HG02885 (cell line): ENCODE results near the gene ADGRG3.

Source experiments
- ATAC-seq: cut with Tn5 transposase; IDR thresholded peaks from one replicate; pipeline ENCODE4 v1.9.1; 2021; ENCODE audit warnings: mild to moderate bottlenecking; ENCODE audit not compliant: unreplicated experiment, poor library complexity

Gene ADGRG3

DNA sequence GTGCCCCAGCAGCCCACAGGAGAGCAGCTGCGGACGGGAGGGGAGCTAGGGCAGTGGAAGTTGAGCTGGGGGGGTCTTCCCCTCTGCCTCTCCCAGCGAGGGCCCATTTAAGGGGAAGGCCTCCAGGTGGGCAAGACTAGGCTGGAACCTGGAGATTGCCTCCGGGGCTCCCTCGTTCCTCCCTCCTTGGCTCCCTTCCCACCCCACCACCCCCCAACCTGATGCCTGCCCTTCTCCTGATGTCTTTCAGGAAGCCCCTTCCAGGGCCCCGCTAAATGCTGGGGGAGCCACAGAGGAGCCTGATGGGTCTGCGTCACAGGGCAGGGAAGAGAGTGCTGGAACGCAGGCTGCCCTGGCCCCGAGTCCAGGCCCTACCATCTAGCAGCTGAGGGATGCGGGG, 22.9 kb upstream of the ADGRG3 start:
- ATAC-seq: no peak

DNA sequence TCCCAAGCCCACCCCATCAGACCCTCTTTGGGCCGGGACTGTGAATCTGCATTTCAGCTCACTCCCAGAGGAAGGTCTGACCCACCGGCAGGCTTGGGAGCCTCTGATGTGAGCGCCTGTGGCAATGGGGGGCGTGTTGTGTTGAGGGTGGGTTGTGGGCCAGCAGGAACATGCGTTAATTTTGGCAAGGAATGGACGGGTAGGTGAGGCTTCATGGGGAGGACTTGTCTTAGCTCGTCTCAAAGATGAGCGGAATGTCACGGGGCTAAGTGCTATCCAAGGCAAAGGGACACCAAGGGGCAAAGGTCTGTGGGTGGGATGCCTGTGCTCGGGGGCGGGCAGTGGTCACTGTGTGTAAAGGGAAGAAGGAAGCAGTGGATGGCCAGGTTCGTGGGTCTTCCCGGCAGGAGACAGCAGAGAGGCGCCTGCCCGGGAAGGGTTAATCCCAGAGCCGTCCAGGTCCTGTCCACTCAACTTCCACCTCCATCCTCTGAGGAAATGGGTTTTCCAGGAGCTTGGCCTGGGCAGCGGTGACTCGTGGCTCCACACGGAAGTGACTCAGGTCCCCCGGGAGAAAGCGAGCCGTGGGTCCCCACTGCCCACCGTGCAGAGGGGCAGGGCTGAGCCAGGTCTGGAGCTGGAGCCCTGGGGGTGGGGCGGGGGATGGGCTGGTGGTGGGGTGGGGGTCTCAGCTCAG, 22.3 kb upstream of the ADGRG3 start:
- no peak for ATAC-seq

DNA sequence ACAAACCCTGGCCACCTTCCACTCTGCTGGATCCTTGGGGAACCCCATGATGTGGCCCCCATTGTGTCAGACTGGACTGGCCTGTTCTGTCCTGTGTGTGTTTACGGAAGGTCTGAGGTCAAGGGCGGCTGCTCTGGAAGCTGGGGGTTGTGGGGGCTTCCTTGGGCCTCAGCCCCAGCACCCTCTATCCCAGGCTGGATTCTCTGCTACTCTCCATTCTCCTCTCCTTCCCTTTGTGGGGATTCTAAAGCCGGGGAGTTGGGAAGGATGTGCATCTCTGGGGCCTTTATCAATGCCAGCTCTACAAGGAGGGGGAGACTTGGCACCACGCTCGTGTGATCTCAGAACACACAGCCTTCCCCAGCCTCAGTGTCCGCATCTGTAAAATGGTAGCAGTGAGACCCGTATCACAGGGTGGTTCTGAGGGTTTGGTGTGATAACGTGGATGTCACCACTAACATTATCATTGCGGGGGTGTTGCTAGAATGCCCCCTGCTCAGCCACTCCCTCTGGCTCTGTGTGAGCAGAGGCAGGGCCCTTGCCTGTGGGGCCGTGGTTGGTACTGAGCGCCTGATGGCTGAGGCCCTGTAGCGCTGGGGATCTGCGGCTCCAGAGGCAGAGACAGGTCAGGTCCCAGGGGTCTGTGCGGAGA, 21.6 kb upstream of the ADGRG3 start:
- ATAC-seq: no peak

DNA sequence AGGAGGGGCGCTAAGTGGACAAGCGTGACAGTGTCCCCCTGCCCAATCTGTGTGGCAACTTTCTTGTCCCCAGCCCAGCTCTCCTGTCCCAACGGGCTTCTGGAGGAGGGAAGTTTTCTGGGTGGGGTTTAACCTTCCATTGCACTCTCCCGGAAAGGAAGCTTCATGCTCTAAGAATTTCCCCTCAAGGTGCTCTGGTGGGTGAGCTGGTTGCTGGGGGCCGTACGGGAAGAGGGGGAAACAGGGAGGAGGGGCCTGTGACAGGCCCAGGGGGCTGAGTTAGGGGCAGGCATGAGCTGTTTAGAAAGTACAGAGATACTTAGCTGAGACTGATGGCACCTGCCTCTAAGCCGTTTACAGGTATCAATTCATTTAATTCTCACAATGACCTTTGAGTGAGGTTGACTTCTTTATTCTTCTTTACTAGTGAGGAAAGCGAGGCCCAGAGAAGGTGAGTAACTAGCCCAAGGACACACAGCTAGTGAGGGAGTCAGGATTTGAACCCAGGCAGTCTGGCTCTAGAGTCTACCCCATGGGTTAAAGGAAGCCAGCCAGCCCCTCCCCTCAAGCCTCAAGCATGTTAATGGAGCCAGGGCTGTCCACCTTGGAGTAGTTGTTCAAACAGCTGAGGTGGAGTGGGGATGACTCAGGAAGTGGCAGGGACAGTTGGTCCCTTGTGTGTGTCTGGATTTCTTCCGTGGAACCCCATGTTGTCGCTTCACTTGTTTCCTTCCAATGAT, 20.8 kb upstream of the ADGRG3 start:
- ATAC-seq: no peak

DNA sequence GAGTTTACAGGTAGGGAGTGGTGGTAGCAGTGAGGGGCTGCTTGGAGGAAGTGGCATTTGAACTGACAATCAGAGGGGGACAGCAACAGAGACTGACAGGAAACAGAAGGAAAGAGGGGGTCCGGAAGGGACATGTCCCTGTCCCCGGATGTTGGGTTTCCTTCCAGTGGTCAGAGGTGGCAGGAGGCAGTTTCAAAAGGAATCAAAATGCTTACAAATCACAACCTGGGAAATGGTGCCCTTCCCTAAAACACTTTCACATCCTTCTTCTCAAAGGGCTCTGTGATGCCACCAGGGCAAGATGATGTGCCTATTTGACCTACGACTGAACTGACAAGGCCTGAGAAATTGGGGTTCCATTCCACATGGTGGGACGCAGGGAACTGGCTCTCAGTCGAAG, 20.0 kb upstream of the ADGRG3 start:
- no peak for ATAC-seq

DNA sequence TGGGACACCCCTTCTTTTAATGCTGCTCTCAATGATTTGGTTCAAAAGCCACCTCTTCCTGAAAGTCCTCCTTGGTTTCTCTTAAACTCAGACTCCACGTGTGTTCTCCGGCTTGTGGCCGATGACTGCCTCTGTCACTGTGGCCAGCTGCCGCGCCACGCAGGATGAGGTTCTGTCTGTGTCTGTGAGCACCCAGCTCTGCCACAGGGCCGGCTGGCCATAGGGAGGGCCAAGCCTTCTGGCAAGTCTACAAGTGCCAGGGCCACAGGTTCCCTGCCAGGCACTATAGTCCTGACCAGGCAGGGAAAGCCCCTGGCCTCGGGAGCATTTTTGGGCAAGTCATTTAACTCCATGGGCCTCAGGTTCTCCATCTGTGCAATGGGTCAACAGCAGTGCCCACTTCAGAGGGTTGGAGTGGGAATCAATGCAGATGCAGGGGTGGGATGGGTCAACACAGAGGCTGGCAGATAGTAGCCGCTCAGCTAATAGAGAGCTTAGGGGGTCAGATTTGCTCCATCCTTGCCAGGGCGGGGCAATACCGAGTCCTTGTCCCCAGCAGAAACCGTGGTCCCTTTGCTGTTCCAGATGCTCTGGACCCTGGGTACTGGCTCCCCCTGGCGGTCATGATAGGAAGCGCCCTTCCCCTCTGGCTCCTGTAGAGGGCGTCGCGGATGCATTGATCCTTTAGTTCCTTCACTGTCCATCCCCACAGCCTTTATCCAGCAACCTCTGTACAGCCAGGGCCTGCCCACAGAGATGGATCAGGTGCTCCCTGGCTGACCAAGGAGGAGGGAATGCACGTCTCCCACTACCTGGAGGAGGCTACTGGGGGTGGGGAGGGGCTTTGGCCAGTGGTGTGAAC, 19.3 kb upstream of the ADGRG3 start:
- ATAC-seq: peak; percentile 70

DNA sequence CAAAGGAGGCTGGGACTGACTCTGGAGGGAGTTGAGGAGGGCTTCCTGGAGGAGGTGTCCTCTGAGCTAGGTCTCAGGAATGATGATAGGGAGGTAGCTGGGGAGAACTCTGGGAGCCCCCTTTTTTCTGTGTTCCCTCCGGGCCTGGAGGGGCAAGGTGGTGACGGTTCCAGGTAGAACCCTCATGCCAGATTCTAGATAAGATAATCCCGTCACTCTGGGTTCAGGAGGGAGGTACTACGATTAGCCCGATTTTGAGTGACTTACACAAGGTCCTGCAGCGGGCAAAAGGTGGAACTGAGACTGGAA, 18.7 kb upstream of the ADGRG3 start:
- ATAC-seq: no peak

DNA sequence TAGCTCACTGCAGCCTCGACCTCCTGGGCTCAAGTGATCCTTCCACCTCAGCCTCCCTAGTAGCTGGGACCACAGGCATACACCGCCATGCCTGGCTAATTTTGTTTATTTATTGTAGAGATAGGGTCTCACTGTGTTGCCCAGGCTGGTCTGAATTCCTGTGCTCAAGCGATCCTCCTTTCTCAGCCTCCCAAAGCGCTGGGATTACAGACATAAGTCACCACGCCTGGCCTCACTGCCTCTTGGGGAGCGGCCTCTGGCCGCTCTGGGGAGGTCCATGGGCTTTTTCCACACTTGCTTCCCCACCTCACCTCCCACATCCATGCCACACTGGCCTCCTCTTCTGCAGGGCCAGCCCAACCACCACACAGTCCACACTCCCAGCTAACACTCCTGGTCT, 18.3 kb upstream of the ADGRG3 start:
- ATAC-seq: no peak

DNA sequence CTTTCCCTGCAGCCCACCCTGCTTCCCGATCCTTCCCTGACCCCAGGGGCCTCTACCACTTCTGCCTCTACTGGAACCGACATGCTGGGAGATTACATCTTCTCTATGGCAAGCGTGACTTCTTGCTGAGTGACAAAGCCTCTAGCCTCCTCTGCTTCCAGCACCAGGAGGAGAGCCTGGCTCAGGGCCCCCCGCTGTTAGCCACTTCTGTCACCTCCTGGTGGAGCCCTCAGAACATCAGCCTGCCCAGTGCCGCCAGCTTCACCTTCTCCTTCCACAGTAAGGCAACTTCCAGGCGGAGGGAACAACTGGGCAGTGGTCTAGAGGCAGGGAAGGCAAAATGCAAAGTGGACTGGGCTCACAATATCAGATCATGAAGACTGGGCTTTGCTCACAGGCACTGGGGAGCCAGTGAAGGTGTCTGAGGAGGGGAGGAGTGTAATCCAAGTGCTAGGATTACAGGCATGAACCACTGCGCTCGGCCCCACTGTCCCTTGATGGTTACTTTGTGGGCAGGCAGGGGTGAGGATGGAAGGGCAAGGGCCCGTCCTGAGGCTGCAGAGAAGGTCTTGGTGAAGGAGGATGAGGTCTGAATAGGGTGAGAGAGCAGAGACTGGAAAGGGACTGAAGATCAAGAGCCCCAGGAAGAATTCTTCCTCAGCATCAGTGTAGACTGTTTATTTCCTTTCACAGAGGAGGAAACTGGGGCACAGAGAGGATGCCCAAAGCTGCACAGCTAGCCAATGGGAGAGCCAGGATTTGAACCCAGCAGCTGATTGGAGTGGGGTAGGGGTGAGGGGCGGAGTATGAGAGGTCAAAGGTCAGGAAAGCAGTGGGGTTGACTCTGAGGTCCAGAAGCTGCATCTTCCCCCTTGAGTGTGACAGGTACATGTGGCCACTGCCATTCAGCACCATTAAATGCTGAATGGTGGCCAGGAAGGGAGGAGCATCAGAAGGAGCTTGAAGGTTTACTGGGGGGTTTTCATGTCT, 16.5 kb upstream of the ADGRG3 start:
- ATAC-seq: no peak

DNA sequence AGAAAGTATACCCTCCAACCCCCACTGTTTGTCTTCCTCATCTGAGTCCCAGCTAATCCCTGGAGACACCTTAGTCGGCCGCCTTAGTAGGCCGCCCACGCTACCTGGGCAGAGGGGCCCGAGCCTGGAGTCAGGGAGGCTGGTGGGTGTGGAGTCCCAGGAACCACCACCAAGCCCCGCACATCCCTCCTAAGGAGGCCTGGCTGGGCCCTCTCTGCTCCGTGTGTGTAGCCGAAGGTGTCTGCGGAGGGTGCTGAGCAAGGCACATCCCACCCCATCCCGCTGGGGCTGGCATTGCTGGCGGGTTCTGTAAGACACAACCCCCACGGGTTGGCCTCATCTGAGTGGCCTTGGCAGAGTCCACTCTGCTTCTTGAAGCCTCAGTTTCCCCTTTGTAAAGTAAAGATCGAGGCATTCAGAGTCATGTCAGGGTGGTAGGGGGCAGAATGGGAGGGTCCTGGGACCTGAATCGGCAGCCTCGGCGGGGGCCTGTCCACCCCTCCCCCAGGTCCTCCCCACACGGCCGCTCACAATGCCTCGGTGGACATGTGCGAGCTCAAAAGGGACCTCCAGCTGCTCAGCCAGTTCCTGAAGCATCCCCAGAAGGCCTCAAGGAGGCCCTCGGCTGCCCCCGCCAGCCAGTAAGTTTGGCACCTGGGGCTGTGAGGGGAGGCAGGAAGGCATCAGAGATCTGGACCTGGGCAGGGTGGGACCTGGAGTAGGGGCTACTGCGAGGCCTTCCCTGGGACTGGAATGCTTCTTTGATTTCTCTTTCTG, 15.2 kb upstream of the ADGRG3 start:
- ATAC-seq: no peak

DNA sequence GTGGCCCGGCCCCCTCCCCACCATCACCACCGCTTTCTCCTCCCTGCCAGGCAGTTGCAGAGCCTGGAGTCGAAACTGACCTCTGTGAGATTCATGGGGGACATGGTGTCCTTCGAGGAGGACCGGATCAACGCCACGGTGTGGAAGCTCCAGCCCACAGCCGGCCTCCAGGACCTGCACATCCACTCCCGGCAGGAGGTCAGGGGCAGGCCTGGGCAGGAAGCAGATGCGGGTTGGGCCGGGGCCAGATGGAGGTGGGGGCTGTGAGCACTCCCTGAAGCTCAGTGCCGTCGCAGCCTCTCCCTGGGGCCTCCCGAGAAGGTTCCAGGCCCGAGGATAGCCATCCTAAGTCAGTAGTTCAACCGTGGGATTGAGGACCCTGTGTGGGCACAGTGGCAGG, 14.2 kb upstream of the ADGRG3 start:
- no peak for ATAC-seq

DNA sequence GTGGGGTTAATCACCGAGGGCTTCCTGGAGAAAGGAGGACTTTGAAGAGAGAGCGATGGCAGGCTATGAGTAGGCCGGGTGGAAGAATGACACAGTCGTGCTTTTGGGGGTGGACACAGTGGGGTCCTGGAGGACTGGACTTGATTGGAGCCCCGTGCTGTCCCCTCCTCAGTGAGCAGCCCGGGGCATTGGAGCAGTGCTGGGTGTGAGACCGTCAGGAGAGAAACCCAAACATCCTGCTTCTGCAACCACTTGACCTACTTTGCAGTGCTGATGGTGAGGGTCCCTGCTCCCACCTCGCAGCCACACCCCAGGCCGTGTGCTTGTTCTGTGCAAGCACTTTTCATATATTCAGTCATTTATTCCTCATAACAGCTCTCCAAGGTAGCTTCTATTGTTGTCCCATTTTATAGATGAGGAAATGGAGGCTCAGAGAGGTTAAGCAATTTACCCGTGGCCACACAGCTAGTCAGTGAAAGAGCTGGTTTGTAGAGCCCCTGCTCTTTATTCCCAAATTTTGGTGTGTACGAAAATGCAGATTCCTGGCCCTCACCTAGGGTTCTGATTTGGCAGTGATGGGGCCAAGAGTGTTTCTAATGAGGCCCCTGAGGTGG, 11.7 kb upstream of the ADGRG3 start:
- ATAC-seq: no peak

DNA sequence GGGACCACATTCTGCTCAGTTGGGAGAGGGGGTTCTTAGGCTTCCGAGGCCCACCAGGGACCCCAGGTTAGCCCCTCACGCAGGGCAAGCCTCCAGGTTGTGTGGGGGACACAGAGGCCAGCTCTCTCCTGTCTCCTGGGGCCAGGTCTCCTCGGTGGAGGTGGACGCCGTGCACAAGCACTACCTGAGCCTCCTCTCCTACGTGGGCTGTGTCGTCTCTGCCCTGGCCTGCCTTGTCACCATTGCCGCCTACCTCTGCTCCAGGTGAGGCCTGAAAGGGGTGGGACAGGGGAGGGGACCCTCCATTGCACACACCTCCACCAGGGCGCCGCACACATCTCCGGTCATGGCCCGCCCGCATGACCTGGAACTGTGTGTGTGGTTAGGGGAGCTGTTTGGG, 10.9 kb upstream of the ADGRG3 start:
- ATAC-seq: no peak

DNA sequence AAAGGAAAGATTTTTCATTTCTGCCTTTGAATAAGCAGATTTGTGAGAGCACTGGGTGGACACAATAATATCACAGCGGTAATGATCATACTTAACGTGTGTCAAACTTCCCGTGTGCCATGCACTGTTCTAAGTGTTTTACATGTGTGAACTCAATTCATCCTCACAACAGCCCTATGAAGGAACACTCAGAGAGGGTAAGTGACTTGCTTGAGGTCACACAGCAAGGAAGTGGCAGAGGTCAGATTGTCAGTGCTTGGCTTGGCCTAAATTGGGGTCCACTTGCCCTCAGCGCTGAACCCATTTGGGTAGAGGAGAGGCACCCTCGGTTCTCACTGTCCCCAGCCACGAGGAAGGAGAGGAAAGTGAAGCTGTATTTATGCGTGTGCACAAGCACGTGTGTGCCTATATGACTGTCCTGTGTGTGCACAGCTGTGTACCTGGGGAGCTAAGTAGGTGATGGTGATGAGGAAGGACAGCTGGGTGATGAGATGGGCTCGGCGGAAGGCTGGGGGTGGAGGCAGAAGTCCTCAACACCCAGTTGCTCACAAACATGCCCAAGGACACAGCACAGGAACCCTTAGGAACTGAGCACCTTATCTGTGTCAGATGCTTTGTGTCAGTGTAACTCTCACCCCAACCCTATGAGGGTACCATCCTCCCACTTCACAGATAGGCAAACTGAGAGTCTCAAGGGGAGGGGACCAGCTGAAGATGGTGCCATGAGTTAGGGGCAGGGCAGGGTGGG, 9.8 kb upstream of the ADGRG3 start:
- no peak for ATAC-seq

DNA sequence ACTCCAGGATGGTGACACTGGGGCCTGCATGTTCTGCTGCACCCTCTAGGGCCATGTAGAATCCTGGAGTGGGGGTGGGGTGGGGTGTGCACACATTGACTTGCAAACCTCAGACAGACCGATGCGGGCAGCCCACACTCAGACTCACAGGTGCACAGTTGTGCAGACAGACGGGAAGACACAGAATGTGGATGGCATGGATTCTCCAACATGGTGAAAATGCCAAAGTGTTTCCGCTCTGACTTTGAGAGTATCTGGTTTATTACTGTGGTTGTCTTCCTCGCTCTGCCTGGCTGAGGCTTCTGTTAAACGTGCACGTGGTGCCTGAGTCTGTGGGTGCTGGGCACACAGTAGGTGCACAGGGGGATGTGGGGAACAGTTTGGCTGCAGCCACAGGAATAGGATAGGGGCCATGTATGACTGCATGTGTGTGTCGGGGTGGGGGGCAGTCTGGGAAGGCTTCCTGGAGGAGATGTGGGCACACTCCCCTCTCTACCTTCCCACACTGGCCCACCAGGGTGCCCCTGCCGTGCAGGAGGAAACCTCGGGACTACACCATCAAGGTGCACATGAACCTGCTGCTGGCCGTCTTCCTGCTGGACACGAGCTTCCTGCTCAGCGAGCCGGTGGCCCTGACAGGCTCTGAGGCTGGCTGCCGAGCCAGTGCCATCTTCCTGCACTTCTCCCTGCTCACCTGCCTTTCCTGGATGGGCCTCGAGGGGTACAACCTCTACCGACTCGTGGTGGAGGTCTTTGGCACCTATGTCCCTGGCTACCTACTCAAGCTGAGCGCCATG, 9.0 kb upstream of the ADGRG3 start:
- ATAC-seq: no peak

DNA sequence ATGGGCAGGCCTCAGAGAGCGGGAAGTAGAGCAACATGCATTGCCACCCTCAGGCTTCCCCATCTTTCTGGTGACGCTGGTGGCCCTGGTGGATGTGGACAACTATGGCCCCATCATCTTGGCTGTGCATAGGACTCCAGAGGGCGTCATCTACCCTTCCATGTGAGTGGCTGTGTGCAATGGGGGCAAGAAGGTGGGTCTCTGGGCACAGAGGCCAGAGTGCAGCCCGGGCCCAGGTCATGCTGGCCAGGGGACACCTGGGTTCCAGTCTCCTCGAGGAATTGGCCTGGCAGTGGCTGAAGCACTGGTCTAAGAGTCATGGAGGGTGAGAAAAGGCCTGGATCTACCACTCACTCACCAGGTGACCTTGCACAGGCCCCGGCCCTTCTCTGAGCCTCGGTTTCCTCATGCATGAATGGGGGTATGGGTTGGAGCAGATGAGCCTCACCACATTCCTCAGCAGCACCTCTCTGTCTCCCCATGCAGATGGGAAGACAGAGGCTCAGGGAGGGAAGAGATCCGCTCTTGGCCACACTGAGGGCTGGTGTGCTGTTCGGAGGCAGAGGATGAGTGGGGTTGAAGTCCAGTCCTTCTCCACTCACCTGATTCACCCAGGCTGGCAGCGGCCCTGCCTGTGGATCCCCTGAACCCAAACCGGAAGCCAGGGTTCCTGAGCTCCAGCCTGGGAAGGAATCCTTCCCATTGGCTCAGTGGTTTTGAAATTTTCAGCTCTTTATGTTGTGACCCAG, 7.2 kb upstream of the ADGRG3 start:
- no peak for ATAC-seq
